WTC11 (cell line): Measurements from ENCODE around the gene DNAJC12. TPM values are rescaled to one million over a fixed set of nuclear protein-coding genes. Genes with fewer than 3 reads are reported as not detected.

ENCODE experiments used
- ATAC-seq: fragments of 200-7000 bp; cut with Tn5 transposase; 2 replicates; pipeline ENCODE4 v1.10.0; 2021; ENCODE audit warnings: mild to moderate bottlenecking, moderate library complexity
- CTCF ChIA-PET: fragments of 300-600 bp; sonication (Branson Sonifier 250); formaldehyde crosslinking; loops from one replicate; lab custom pipeline; 2021; ENCODE audit warnings: antibody characterized with exemption; lab: Charles Lee
- POLR2A ChIA-PET: fragments of 350-600 bp; sonication (Branson Sonifier 250); formaldehyde crosslinking; loops from one replicate; lab custom pipeline; 2021; ENCODE audit warnings: antibody characterized with exemption; lab: Charles Lee
- DNase-seq: peaks from one replicate; pipeline ENCODE4 v3.0.0; 2021; ENCODE audit warnings: low spot score
- H3K27ac Mint-ChIP-seq: 2 replicates; pipeline ENCODE4 v1.8.0; 2021; ENCODE audit warnings: mixed read lengths
- H3K27me3 Mint-ChIP-seq: 2 replicates; pipeline ENCODE4 v1.8.0; 2021; ENCODE audit warnings: low read depth, mild to moderate bottlenecking, moderate library complexity, mixed read lengths
- H3K36me3 Mint-ChIP-seq: 2 replicates; pipeline ENCODE4 v1.8.0; 2021; ENCODE audit warnings: mixed read lengths
- H3K4me1 Mint-ChIP-seq: 2 replicates; pipeline ENCODE4 v1.8.0; 2022; ENCODE audit warnings: mixed read lengths
- H3K4me3 Mint-ChIP-seq: 2 replicates; pipeline ENCODE4 v1.8.0; 2021; ENCODE audit warnings: mild to moderate bottlenecking, moderate library complexity, mixed read lengths
- H3K9me3 Mint-ChIP-seq: 2 replicates; pipeline ENCODE4 v1.8.0; 2021; ENCODE audit warnings: mixed read lengths
- ATF2 ChIP-seq: sonication (generic); formaldehyde crosslinking; IDR thresholded peaks from 2 replicates; pipeline ENCODE4 v1.8.1; 2022; ENCODE audit warnings: low read depth, missing genetic modification reagents, borderline replicate concordance
- ATF6 ChIP-seq: sonication (generic); formaldehyde crosslinking; IDR thresholded peaks from 2 replicates; pipeline ENCODE4 v1.8.1; 2023; ENCODE audit warnings: mild to moderate bottlenecking, missing genetic modification reagents
- ESRRA ChIP-seq: sonication (generic); formaldehyde crosslinking; IDR thresholded peaks from 2 replicates; pipeline ENCODE4 v1.8.1; 2022; ENCODE audit warnings: mild to moderate bottlenecking, missing genetic modification reagents, borderline replicate concordance
- ETV6 ChIP-seq: sonication (generic); formaldehyde crosslinking; IDR thresholded peaks from 2 replicates; pipeline ENCODE4 v1.8.1; 2022; ENCODE audit warnings: mild to moderate bottlenecking, missing genetic modification reagents
- FOXJ3 ChIP-seq: sonication (generic); formaldehyde crosslinking; IDR thresholded peaks from 2 replicates; pipeline ENCODE4 v1.9.0; 2021; ENCODE audit warnings: missing genetic modification reagents, mild to moderate bottlenecking, borderline replicate concordance
- GTF2I ChIP-seq: fragments of 250-450 bp; sonication (Bioruptor Pico); conservative IDR thresholded peaks from 2 replicates; pipeline ENCODE4 v1.4.0; 2021; ENCODE audit warnings: mild to moderate bottlenecking
- NFE2L1 ChIP-seq: sonication (generic); formaldehyde crosslinking; IDR thresholded peaks from 2 replicates; pipeline ENCODE4 v1.8.1; 2023; ENCODE audit warnings: missing genetic modification reagents
- NR2C2 ChIP-seq: sonication (generic); formaldehyde crosslinking; IDR thresholded peaks from 2 replicates; pipeline ENCODE4 v1.8.0; 2022; ENCODE audit warnings: mild to moderate bottlenecking, missing genetic modification reagents
- OVOL2 ChIP-seq: fragments of 250-450 bp; sonication (Bioruptor Pico); IDR thresholded peaks from 2 replicates; pipeline ENCODE4 v1.9.0; 2021; ENCODE audit warnings: mild to moderate bottlenecking, borderline replicate concordance
- RORB ChIP-seq: fragments of 250-450 bp; sonication (Bioruptor Pico); IDR thresholded peaks from 2 replicates; pipeline ENCODE4 v1.9.0; 2021; ENCODE audit warnings: mild to moderate bottlenecking
- SOX15 ChIP-seq: fragments of 250-450 bp; sonication (Bioruptor Pico); IDR thresholded peaks from 2 replicates; pipeline ENCODE4 v1.9.0; 2021; ENCODE audit warnings: mild to moderate bottlenecking
- TEAD4 ChIP-seq: sonication (generic); formaldehyde crosslinking; IDR thresholded peaks from 2 replicates; pipeline ENCODE4 v1.8.0; 2022; ENCODE audit warnings: mild to moderate bottlenecking, missing genetic modification reagents
- ZNF121 ChIP-seq: sonication (generic); formaldehyde crosslinking; IDR thresholded peaks from 2 replicates; pipeline ENCODE4 v1.8.0; 2023; ENCODE audit warnings: missing genetic modification reagents
- ZNF423 ChIP-seq: fragments of 250-450 bp; sonication (Bioruptor Pico); IDR thresholded peaks from 2 replicates; pipeline ENCODE4 v2.1.2; 2022; ENCODE audit warnings: mild to moderate bottlenecking, moderate library complexity
- ZNF425 ChIP-seq: fragments of 250-450 bp; sonication (Bioruptor Pico); conservative IDR thresholded peaks from 2 replicates; pipeline ENCODE4 v1.9.0; 2021; ENCODE audit warnings: mild to moderate bottlenecking
- ZNF512 ChIP-seq: sonication (generic); formaldehyde crosslinking; IDR thresholded peaks from 2 replicates; pipeline ENCODE4 v1.8.1; 2022; ENCODE audit warnings: missing genetic modification reagents, borderline replicate concordance
- ZNF532 ChIP-seq: fragments of 250-450 bp; sonication (Bioruptor Pico); IDR thresholded peaks from 2 replicates; pipeline ENCODE4 v1.9.0; 2021; ENCODE audit warnings: mild to moderate bottlenecking, borderline replicate concordance
- total RNA-seq: library from RNA; stranded (reverse); gene quantifications from 3 replicates; pipeline ENCODE4 v1.2.3, GENCODE V29; 2021
- TF ChIP-seq, protein P1 (sequence below): sonication (generic); formaldehyde crosslinking; IDR thresholded peaks from 2 replicates; pipeline ENCODE4 v1.8.0; 2022; ENCODE audit warnings: mild to moderate bottlenecking, missing genetic modification reagents
- TF ChIP-seq, protein P2 (sequence below): fragments of 200-600 bp; IDR thresholded peaks from 2 replicates; pipeline ENCODE4 v1.8.0; 2022; ENCODE audit warnings: antibody characterized with exemption

The DNAJC12 gene
- total RNA-seq, 1 experiment from 2014 or later: 0.94 TPM

- H3K4me1 Mint-ChIP-seq: peaks cover 10% of the 10 kb centered on the region
- no peak overlapping the region for H3K27ac Mint-ChIP-seq
- no peak for DNase-seq
- ChIA-PET POLR2A (no interaction called here), CTCF (interaction anchor here (1.4 to 3.1 kb wide), 3 partner anchors 12 to 110 kb away, joined by 4 to 21 read pairs (median 10); no protein-coding TSS in a partner anchor)
- no peak overlapping the region for H3K4me3 Mint-ChIP-seq
- H3K27me3 Mint-ChIP-seq: no peaks in the 10 kb centered on the region
- no peaks in the 10 kb centered on the region for H3K9me3 Mint-ChIP-seq
- H3K36me3 Mint-ChIP-seq: no peaks in the 10 kb centered on the region
- ATAC-seq: no peak
- TF ChIP-seq OVOL2 (no peak), TEAD4 (CRISPR knock-in tag) (no peak), ZNF512 (CRISPR knock-in tag) (no peak), ATF2 (no peak), GTF2I (CRISPR knock-in tag) (no peak), SOX15 (CRISPR knock-in tag) (no peak), ETV6 (CRISPR knock-in tag) (no peak), ZNF532 (CRISPR knock-in tag) (no peak), NR2C2 (CRISPR knock-in tag) (no peak)
- TF ChIP-seq, protein P1, sequence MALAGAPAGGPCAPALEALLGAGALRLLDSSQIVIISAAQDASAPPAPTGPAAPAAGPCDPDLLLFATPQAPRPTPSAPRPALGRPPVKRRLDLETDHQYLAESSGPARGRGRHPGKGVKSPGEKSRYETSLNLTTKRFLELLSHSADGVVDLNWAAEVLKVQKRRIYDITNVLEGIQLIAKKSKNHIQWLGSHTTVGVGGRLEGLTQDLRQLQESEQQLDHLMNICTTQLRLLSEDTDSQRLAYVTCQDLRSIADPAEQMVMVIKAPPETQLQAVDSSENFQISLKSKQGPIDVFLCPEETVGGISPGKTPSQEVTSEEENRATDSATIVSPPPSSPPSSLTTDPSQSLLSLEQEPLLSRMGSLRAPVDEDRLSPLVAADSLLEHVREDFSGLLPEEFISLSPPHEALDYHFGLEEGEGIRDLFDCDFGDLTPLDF: no peak
- TF ChIP-seq, protein P2, sequence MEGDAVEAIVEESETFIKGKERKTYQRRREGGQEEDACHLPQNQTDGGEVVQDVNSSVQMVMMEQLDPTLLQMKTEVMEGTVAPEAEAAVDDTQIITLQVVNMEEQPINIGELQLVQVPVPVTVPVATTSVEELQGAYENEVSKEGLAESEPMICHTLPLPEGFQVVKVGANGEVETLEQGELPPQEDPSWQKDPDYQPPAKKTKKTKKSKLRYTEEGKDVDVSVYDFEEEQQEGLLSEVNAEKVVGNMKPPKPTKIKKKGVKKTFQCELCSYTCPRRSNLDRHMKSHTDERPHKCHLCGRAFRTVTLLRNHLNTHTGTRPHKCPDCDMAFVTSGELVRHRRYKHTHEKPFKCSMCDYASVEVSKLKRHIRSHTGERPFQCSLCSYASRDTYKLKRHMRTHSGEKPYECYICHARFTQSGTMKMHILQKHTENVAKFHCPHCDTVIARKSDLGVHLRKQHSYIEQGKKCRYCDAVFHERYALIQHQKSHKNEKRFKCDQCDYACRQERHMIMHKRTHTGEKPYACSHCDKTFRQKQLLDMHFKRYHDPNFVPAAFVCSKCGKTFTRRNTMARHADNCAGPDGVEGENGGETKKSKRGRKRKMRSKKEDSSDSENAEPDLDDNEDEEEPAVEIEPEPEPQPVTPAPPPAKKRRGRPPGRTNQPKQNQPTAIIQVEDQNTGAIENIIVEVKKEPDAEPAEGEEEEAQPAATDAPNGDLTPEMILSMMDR: no peak
Observed at GRCh38 chr10:67776371-67776770, 61.6 kb downstream of the DNAJC12 start.

- CTCF ChIA-PET: no interaction called here
- POLR2A ChIA-PET: no interaction called here
- no peak overlapping the region for H3K4me3 Mint-ChIP-seq
- no peaks in the 10 kb centered on the region for H3K27me3 Mint-ChIP-seq
- ATAC-seq: no peak
- no peak overlapping the region for H3K27ac Mint-ChIP-seq
- no peaks in the 10 kb centered on the region for H3K9me3 Mint-ChIP-seq
- H3K4me1 Mint-ChIP-seq: peaks cover 10% of the 10 kb centered on the region
- H3K36me3 Mint-ChIP-seq: no peaks in the 10 kb centered on the region
- no peak for DNase-seq
- TF ChIP-seq ZNF121 (CRISPR knock-in tag): no peak
- no peak for TF ChIP-seq ATF6 (CRISPR knock-in tag)
- TF ChIP-seq FOXJ3 (CRISPR knock-in tag): no peak
- no peak for TF ChIP-seq ZNF423 (CRISPR knock-in tag)
- TF ChIP-seq ESRRA (CRISPR knock-in tag): no peak
- no peak for TF ChIP-seq ZNF425 (CRISPR knock-in tag)
- no peak for TF ChIP-seq RORB (CRISPR knock-in tag)
- TF ChIP-seq NFE2L1 (CRISPR knock-in tag): no peak
- TF ChIP-seq, protein P2: no peak
Observed at GRCh38 chr10:67775279-67775678, 62.7 kb downstream of the DNAJC12 start.
